ENCODE data around the gene CCR9.
"Not testable (repeated sequence)": the region's sequence is repeated elsewhere in the genome, so short reads cannot be mapped to it uniquely, and the experiment has no call there.

CCR9 gene

GRCh38 chr3:45885979-45886705 is at the start of gene CCR9:
Gene CCR9, plus strand, starts transcription at chr3:45886543. Its CDS starts 8,391 bp downstream, at chr3:45894934.
- FAIRE-seq: no peak

DNA sequence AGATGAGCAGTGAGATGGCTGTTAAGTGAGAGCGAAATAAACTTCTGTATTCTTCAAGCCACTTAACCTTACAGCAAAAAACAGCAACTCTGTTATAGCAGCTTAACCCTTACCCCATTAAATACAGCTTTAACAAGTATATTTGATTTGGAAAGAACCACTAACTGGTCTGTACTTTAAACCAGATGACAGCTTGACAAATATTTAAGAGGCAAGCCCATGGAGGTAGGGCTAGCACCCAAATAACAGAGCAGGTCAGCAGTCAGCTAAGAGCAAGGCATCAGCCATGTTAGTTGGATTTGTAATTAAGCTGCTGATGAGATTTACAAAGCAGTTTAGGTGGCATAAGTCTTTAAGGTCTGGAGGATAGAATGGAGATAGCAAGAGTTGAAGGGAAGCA is 47.9 kb upstream of the CCR9 start:
- FAIRE-seq: no peak

DNA sequence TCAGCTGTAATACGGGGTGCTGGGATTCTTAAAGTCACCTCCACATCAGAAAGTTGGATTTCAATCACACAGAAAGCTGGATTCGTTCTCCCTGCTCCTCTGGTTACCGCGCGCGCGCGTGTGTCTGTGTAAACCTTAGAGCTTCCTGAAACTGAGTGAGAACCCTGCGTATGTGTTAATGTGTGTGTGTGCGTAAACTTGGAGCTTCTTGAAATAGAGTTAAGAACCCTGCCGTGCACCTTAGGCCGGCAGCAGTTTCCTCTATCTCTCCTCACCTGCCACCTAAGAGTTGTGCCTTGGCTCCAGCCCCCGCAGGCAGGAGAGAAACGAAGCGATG is 45.0 kb upstream of the CCR9 start:
- FAIRE-seq: no peak

DNA sequence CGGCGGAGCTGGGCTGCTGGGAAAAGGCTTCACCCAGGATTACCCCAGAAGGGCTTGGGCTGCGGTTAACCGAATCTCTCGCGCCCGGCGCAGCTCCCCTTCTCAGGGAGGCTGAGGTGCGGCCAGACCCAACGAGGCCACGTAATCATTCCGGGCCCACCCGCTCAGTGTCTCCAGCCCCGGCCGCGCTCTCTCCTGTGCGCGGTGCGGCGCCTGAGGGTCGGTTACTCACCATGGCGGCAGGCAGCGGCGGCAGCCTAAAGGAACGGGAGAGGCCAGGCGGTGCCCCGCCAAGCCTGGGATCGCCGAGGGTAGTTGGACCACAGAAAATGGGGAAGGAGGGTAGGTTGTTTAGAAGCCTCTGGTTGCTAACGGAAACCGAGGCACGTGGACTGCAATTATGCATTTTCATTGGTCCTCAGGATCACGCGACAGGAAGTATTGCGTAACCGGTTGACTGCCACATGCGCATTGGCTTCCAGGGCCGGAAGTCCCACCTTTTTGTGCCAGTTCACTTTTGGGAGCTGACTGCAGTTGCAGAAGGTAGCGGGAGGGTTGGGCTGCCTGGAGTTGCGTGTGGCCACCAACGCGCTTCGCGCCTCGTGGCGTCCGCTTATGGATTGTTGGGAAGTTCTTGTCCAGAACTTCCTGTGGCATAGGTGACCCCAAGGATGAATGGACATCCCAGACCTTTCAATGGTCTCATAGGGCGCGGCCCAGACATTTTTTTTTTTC is 44.4 kb upstream of the CCR9 start, which contains the start of gene LZTFL1:
LZTFL1 (minus strand) TSS at position 363 of the 735 bp plus-strand sequence; CDS start at position 235, 128 bp downstream.
- FAIRE-seq: peak; percentile 93

GRCh38 chr3:45842851-45843625 is 43.3 kb upstream of the CCR9 start:
- no peak for FAIRE-seq

- no peak for FAIRE-seq
These were observed 41.7 kb upstream of the CCR9 start for GRCh38 chr3:45844616-45845015.

GRCh38 chr3:45848392-45848791 is 38.0 kb upstream of the CCR9 start:
- no peak for FAIRE-seq

- FAIRE-seq: no peak
These were observed 33.5 kb upstream of the CCR9 start for GRCh38 chr3:45852828-45853227.

DNA sequence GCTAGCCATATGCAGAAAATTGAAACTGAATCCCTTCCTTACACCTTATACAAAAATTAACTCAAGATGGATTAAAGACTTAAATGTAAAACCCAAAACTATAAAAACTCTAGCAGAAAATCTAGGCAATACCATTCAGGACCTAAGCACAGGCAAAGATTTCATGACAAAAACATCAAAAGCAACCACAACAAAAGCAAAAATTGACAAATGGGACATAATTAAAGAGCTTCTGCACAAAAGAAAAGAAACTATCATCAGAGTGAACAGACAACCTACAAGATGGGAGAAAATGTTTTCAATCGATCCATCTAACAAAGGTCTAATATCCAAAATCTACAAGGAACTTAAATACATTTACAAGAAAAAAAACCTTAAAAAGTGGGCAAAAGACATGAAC is 30.0 kb upstream of the CCR9 start:
- not testable (repeated sequence) for FAIRE-seq

DNA sequence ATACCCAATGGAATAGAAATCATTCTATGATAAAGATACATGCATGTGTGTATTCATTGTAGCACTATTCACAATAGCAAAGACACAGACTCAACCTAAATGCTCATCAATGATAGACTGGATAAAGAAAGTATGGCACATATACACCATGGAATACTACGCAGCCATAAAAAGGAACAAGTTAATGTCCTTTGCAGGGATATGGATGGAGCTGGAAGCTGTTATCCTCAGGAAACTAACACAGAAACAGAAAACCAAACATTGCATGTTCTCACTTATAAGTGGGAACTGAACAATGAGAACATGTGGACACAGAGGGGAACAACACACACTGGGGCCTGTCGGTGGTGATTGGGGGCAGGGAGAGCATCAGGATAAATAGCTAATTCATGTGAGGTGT is 29.3 kb upstream of the CCR9 start:
- FAIRE-seq: not testable (repeated sequence)

- FAIRE-seq: no peak
These were observed 27.4 kb upstream of the CCR9 start for GRCh38 chr3:45858809-45859543.

DNA sequence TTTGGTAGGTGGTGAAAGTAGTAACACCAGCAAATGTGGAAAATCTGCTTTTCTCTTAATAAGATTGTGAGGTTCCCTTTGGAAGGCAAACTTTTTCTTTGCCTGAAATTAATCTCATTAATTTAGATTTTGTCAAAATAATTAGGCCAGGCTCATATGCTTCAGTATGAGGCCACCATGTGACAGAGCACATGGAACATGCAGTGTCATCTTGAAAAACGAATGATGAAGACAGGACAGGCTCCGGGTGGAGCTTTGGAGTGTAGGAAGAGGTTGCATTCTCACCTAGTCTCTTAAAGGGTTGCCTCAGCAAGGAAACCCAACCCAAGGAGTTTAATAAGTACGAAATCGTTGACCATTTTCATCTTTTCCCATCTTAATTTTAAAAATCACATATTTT is 25.9 kb upstream of the CCR9 start:
- no peak for FAIRE-seq

- no peak for FAIRE-seq
These were observed 25.2 kb upstream of the CCR9 start for GRCh38 chr3:45861043-45861719.

DNA sequence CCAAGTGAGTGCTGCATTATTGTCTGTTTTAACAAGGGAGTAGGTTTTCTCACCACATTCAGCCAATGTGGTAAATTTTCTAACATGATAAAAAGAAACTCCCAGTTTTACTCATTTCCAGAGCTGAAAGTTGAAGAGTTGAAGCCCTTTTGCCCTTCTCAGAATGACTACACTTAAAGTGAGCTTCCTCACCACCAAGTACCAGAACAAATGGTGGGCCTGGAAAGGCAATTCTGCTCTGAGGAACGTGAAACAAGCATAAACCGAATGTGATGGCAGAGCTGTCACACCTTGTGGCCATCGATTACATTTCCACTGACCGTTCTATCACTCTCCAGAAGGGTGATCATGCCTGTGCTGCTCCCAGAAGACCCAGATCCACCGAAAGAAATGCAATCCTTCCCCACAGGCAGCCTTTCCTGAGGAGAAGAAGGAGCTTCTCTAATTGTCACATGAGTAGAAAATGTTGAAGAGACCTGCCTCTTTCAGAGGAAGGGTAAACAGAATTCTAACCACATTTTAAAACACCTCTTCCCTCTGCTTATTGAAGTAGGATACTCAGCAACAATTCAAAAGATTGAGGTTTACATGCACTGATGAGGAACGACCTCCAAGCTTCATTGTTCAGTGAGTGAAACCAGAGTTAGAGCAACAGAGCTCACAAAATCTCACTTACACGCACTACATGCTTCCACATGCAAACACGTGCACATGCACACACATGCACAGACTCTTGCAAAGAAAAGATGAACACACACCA is 21.4 kb upstream of the CCR9 start:
- FAIRE-seq: no peak

DNA sequence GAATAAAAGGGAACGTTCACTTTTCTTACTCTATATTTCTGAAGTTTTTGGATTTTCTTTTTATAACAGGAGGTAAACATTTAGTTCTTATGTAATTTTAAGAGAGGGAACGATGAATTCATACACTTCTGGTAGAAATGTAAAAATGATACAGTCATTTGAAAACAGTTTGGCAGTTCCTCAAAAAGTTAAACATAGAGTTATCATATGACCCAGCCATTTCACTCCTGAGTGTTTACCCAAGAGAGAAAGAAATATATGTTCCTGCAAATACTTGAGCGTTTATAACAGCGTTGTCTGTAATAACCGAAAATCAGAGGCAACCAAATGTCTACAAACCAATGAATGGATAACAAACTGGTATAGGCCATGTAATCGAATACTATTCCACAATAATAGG is 20.8 kb upstream of the CCR9 start:
- no peak for FAIRE-seq

DNA sequence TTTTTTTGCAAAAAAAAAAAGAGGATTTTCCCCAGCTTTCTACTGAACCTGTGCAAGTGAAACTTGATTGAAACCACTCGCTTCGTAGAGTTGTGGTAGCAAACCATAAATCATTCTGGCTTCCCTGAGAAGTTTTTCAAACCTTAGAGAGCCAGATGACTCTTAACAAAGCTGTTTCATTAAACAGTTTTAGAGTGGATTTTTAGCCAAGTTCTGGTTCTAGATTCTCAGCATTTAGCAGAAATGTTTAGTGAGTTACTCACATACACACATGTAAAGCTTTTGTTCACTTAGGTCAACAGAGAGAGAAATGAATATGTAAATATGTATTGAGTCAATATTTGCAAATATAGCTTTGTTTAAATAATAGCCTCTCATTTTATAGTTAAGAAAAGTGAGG is 18.1 kb upstream of the CCR9 start:
- FAIRE-seq: no peak

DNA sequence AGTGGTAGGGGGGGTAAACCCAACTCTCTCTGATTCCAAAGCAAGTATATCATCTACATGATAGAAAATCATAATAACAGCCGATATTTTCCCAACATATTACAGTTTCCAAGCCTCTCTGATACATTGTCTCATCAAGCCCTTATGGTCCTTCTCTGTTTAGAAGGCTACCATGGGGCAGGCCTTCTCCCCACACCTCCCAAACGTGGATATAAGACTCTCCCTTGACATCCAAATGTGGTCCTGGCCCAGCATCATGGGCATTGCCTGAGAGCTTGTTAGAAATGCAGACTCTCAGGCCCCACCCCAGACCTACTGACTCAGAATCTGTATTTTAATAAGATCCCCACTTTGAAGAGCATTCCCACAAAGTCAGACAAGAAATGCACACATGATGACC is 17.7 kb upstream of the CCR9 start:
- no peak for FAIRE-seq

DNA sequence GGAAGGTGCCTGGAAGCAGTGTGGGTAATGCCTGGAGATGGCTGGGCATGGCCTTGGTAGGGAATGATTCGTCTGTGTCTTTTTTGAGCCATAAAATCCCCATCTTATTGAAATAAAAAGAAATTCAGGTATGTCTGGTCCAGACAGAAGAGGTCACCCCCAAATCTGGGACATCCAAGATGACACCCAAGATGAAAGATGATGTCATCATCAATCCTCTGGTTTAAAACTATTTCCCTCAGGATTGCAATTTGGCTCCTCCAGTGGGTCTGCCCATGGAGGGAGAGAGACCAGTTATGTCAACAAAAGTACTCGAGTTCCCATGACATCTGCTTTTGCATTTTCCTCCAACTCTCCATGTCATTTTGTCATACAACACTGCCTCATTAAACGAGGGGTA is 16.7 kb upstream of the CCR9 start:
- no peak for FAIRE-seq

- FAIRE-seq: no peak
These were observed 16.2 kb upstream of the CCR9 start for GRCh38 chr3:45870099-45870498.

DNA sequence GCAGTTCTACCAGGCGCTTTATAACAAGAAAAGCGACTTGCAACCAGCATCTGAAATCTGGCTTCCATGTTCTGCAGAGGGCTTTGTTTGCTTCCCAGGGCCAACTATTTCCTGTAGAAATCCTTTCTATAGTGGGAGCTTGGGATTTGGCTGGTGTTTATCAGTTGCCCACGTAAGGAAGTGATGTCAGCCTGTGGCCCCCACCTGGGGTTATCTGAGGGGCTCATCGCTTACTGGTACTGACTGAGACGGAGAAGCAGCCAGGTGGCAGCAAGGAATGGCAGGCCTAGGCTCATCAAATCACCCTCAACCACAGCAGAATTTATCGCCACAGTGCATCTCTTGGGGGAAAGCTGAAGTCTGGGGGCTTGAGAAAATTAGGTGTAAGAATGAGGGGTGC is 14.6 kb upstream of the CCR9 start:
- no peak for FAIRE-seq

GRCh38 chr3:45872569-45872968 is 13.8 kb upstream of the CCR9 start:
- no peak for FAIRE-seq

DNA sequence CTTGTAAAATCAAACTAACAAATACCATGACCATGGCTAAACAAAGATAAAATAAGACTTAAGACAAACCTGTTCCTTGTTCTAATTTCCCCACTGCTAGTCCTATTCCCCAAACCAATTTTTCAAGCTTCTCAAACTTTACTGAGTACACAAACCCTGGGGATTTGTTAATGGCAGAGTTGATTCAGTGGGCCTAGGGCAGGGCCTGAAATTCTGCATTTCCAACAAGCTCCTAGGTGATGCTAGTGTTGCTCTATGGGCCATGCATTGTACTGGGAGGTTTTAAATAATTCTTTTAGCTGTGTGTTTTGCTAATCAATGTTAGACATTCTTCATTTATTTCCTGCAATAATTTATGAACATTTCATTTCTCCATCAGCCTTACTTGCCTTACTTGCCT is 13.3 kb upstream of the CCR9 start:
- no peak for FAIRE-seq
